HepG2 (cell line): ENCODE results near the gene AMD1. TPM values are rescaled to one million over a fixed set of nuclear protein-coding genes. Genes with fewer than 3 reads are reported as not detected.

Experiments used
- ATAC-seq: fragments of 200-7000 bp; cut with Tn5 transposase; 3 replicates; pipeline ENCODE4 v1.9.1; 2020; ENCODE audit warnings: mild to moderate bottlenecking, moderate library complexity
- BruUV-seq: library from RNA; stranded (reverse); fragments of 400-500 nt; replicated peaks from 2 replicates; lab custom pipeline; 2021; lab: Mats Ljungman, UMichigan
- CTCF ChIA-PET: fragments of 300-600 bp; formaldehyde crosslinking; extraction: SDS; loops from one replicate; lab custom pipeline; 2021; ENCODE audit warnings: low total read pairs, inconsistent platforms, low intra/inter-chr PET ratio; lab: Yijun Ruan, JAX
- POLR2A ChIA-PET: fragments of 350-600 bp; sonication (Branson Sonifier 250); formaldehyde crosslinking; loops from one replicate; lab custom pipeline; 2020; ENCODE audit warnings: antibody characterized with exemption, inconsistent platforms; lab: Yijun Ruan, JAX
- DNase-seq: peaks from one replicate; pipeline ENCODE4 v3.0.0-alpha.2; 2015; ENCODE audit warnings: low spot score
- FAIRE-seq: peaks from 3 replicates; lab custom pipeline; 2011; peaks lifted over from hg19 to GRCh38; lab: Jason Lieb, UNC
- H2AFZ ChIP-seq: one replicate; pipeline ENCODE4 v1.6.1; 2011; ENCODE audit warnings: low read length, inconsistent platforms
- H3K27ac ChIP-seq: fragments of 300-600 bp; 3 replicates; pipeline ENCODE4 v1.8.0; 2011; ENCODE audit warnings: mixed run types, mild to moderate bottlenecking, mixed read lengths, low read length, inconsistent platforms; ENCODE audit not compliant: insufficient read depth; ENCODE audit errors: extremely low read length
- H3K27me3 ChIP-seq, 2 experiments: fragments of 200-600 bp in 1 of 2; 2 replicates in 1 of 2; 3 replicates in 1 of 2; pipeline versions ENCODE4 v1.6.0 to v1.8.0; 2011; ENCODE audit warnings: low read length in 2 of 2, mild to moderate bottlenecking in 2 of 2, moderate library complexity in 2 of 2, inconsistent platforms in 1 of 2; ENCODE audit not compliant: insufficient read depth in 2 of 2, control insufficient read depth in 1 of 2
- H3K36me3 ChIP-seq, 2 experiments: fragments of 200-600 bp in 1 of 2; replicated peaks in 1 of 2; 2 replicates in 1 of 2; 3 replicates in 1 of 2; pipeline versions ENCODE4 v1.5.1 to v1.8.0; 2011; ENCODE audit warnings: low read length in 2 of 2, inconsistent platforms in 1 of 2; ENCODE audit not compliant: insufficient read depth in 2 of 2, control insufficient read depth in 1 of 2
- H3K4me1 ChIP-seq: 2 replicates; pipeline ENCODE4 v1.5.1; 2012; ENCODE audit warnings: low read length, inconsistent platforms; ENCODE audit not compliant: insufficient read depth
- H3K4me2 ChIP-seq: 2 replicates; pipeline ENCODE4 v1.6.0; 2011; ENCODE audit warnings: low read depth, low read length, inconsistent platforms
- H3K4me3 ChIP-seq, 3 experiments: fragments of 200-600 bp in 1 of 3; sonication (generic), shearing (Covaris generic) in 1 of 3; replicated peaks in 1 of 3; 2 replicates each; pipeline ENCODE4 v1.5.1; 2011 to 2016; ENCODE audit warnings: low read length in 3 of 3, inconsistent platforms in 2 of 3, low read depth in 2 of 3, mild to moderate bottlenecking in 2 of 3, control low read depth in 1 of 3, mixed read lengths in 1 of 3; ENCODE audit not compliant: insufficient read depth in 1 of 3
- H3K79me2 ChIP-seq: one replicate; pipeline ENCODE4 v1.6.1; 2011; ENCODE audit warnings: low read length, inconsistent platforms; ENCODE audit not compliant: insufficient read depth
- H3K9ac ChIP-seq: 2 replicates; pipeline ENCODE4 v1.6.0; 2011; ENCODE audit warnings: mild to moderate bottlenecking, low read depth, low read length, inconsistent platforms; ENCODE audit not compliant: insufficient read depth
- H3K9me3 ChIP-seq: 2 replicates; pipeline ENCODE4 v1.5.1; 2012; ENCODE audit warnings: mild to moderate bottlenecking, low read length
- H4K20me1 ChIP-seq: 2 replicates; pipeline ENCODE4 v1.6.0; 2011; ENCODE audit warnings: inconsistent platforms, mild to moderate bottlenecking, low read length, moderate library complexity; ENCODE audit not compliant: insufficient read depth
- ARID2 ChIP-seq: sonication (generic); formaldehyde crosslinking; IDR thresholded peaks from 2 replicates; pipeline ENCODE4 v1.8.1; 2022; ENCODE audit warnings: mild to moderate bottlenecking, missing genetic modification reagents, borderline replicate concordance
- DMAP1 ChIP-seq: IDR thresholded peaks from 2 replicates; pipeline ENCODE4 v1.6.1; 2016
- GABPA ChIP-seq, 2 experiments: IDR thresholded peaks; 2 replicates each; pipeline ENCODE4 v1.6.1; 2011 to 2016; ENCODE audit warnings: low read depth in 2 of 2, low read length in 1 of 2, missing biosample characterization in 1 of 2, missing genetic modification characterization in 1 of 2
- NBN ChIP-seq: fragments of 450-650 bp; conservative IDR thresholded peaks from 2 replicates; pipeline ENCODE4 v1.6.1; 2017
- PBX3 ChIP-seq: sonication (generic); formaldehyde crosslinking; IDR thresholded peaks from 2 replicates; pipeline ENCODE4 v1.8.1; 2023; ENCODE audit warnings: missing genetic modification reagents, inconsistent platforms, borderline replicate concordance
- SUZ12 ChIP-seq: fragments of 150-350 bp; IDR thresholded peaks from 2 replicates; pipeline ENCODE4 v1.6.1; 2014; ENCODE audit warnings: low read depth, low read length
- THAP9 ChIP-seq: sonication (generic); formaldehyde crosslinking; IDR thresholded peaks from 2 replicates; pipeline ENCODE4; 2020; ENCODE audit warnings: missing genetic modification reagents, mild to moderate bottlenecking, borderline replicate concordance
- USF2 ChIP-seq, 2 experiments: sonication (generic) in 1 of 2; formaldehyde crosslinking in 1 of 2; IDR thresholded peaks; 2 replicates each; pipeline versions ENCODE4 v1.5.1 to v1.6.1; 2011 to 2020; ENCODE audit warnings: borderline replicate concordance in 1 of 2, low read depth in 1 of 2, low read length in 1 of 2, mild to moderate bottlenecking in 1 of 2, missing genetic modification reagents in 1 of 2, moderate library complexity in 1 of 2
- ZNF7 ChIP-seq: IDR thresholded peaks from 2 replicates; pipeline ENCODE4 v1.6.1; 2016; ENCODE audit warnings: missing biosample characterization, missing genetic modification reagents
- ZSCAN9 ChIP-seq: IDR thresholded peaks from 2 replicates; pipeline ENCODE4 v1.6.1; 2016; ENCODE audit warnings: borderline replicate concordance
- WGBS: methylation state at CpG from one replicate; pipeline ENCODE4 v1.1.6; 2017; ENCODE audit warnings: low lambda C conversion rate; 5-methylcytosine and 5-hydroxymethylcytosine counted together
- in situ Hi-C: cut with HindIII; loops from 2 replicates; pipeline ENCODE4 v1.10.0; 2017; ENCODE audit warnings: low pct_unique_long_range_greater_than_20kb; ENCODE audit not compliant: extremely low pct_ligation_motif_present
- intact Hi-C: fragments of 100-400 bp; cut with micrococcal nuclease; formaldehyde crosslinking; loops from one replicate; pipeline ENCODE4 v1.10.0; 2022; ENCODE audit not compliant: unreplicated experiment
- polyA plus RNA-seq, 8 experiments: library from polyadenylated mRNA; depleted of rRNA in 3 of 8; stranded (reverse) in 7 of 8; unstranded in 1 of 8; fragments of >200 nt; fragmentation: Illumina TruSeq in 4 of 8; extraction: Trizol in 4 of 8; gene quantifications; 2 replicates each; pipeline versions ENCODE4 v1.2.1 to v1.2.3, GENCODE V29; 2011 to 2016; ENCODE audit warnings: low read depth in 4 of 8, missing spikeins in 1 of 8, mixed read lengths in 1 of 8; ENCODE audit not compliant: insufficient read depth in 1 of 8
- total RNA-seq, 5 experiments: library from RNA; depleted of rRNA; stranded (reverse); fragments of >200 nt; fragmentation: Illumina TruSeq; extraction: Trizol; gene quantifications; 2 replicates each; pipeline ENCODE4 v1.2.3, GENCODE V29; 2016; ENCODE audit warnings: low read depth in 1 of 5

The AMD1 gene
- total and polyA plus RNA-seq, 2 of the 13 experiments (the other 11 are each of a cell fraction or from before 2014, with no cell fraction given), result 108 to 123 TPM

- no peaks in the 10 kb centered on the region for H3K27me3 ChIP-seq
- no peak overlapping the region for H3K9ac ChIP-seq
- H3K27ac ChIP-seq, result no peak overlapping the region
- no peak for FAIRE-seq
- CTCF ChIA-PET, result no interaction called here
- TF ChIP-seq ZNF7 (CRISPR knock-in tag) (no peak), NBN (no peak), DMAP1 (CRISPR knock-in tag) (no peak), THAP9 (CRISPR knock-in tag) (no peak), SUZ12 (no peak), GABPA (IDR thresholded peaks at IDR 0.05; ENCODE audit: low read depth, low read length) (no peak), GABPA (CRISPR knock-in tag; IDR thresholded peaks at IDR 0.05; ENCODE audit: low read depth) (no peak), ARID2 (CRISPR knock-in tag) (no peak), ZSCAN9 (CRISPR knock-in tag) (no peak), USF2 (IDR thresholded peaks at IDR 0.05; ENCODE audit: low read depth, low read length) (no peak), USF2 (CRISPR knock-in tag; IDR thresholded peaks at IDR 0.05; ENCODE audit: borderline replicate concordance) (no peak), PBX3 (CRISPR knock-in tag) (no peak)
- TF ChIP-seq, all 625 proteins: peak for 0
- H3K9me3 ChIP-seq, result no peaks in the 10 kb centered on the region
- H4K20me1 ChIP-seq, result no peaks in the 10 kb centered on the region
- no TSS peak for BruUV-seq
- POLR2A ChIA-PET, result no interaction called here
- ATAC-seq, result no peak
- H2AFZ ChIP-seq, result no peak overlapping the region
- no peaks in the 10 kb centered on the region for H3K79me2 ChIP-seq
- no peak overlapping the region for H3K4me3 ChIP-seq
- no peaks in the 10 kb centered on the region for H3K4me1 ChIP-seq
- in situ Hi-C loops (no loop called here), intact Hi-C loops (no loop called here)
- no peak overlapping the region for H3K4me2 ChIP-seq
- H3K36me3 ChIP-seq, result no peaks in the 10 kb centered on the region
- WGBS, result 88% methylated on average over 6 of the region's 6 CpGs
- DNase-seq, result no peak
Measured at GRCh38 chr6:110841266-110841665, 33.3 kb upstream of the AMD1 start.
